DMS153 treated with DMSO at 0.1 percent for 48 hours (cell line): ENCODE measurements around the gene ATP5F1C.

Experiments
- DNase-seq: peaks from one replicate; lab custom pipeline; 2025; ENCODE audit not compliant: unreplicated experiment; lab: John Stamatoyannopoulos, UW

The ATP5F1C gene

DNA sequence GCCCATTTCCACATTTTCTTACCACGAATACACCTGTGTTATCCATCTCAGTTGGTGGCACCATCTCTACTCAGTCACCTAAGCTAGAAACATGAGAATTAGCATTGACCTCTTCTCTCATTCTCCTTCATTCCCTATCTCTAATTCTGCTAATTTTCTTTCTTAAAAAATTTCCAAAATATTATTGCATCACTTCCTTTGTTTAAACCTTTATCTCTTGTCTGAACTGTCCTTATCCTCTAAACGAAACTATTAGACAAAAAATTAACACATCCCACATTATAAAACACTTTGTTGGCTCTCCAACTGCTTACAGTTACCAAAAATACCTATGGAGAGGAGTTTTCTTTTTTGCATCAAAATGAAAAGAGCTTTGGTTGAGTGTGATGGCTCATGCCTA is 48.6 kb downstream of the ATP5F1C start:
- DNase-seq: no peak

DNA sequence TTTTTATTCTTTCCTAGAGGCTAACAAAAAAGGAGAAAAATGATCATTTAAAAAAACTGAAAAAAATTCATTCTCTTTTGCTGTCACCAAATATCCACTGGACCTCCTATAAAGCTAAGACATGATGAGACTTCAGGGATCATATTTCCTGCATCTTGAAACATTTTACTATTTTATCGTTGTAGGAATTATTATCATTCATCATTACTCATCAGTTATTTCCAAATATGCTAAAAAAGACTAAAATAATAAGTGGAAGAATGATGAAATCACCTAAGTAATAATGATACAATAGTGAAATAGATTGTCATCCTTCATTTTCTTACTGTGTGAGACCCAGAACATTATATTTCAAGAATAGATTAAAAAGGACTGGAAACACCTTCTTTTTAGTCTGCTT is 58.6 kb downstream of the ATP5F1C start:
- no peak for DNase-seq

DNA sequence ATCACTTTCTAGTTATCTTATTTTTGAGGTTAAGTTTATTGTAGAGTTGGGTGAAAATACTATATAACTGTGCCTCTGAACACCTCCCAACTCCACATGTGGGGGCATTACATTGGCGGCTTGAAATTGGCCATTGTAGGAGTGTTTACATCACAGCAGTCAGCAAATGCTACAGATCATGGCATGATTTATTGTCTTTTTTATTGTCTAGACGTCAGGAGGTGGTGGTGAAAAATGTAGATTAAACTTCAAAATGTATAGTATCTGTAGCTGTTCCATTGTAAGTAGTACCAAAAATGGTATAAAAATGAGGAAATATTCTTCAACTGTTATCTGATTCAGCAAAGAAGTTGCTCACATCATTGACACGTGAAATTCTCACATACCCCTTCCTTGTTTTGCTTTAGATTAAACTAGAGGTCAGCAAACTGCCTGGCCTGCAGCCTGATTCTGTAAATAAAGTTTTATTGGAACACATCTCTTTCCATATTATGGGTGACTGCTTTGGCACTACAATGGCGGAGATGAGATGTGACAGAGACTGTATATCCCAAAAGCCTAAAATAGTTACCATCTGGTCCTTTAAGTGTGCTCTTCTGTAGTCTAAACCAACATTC is 65.4 kb downstream of the ATP5F1C start:
- DNase-seq: no peak

- no peak for DNase-seq
Measured at GRCh38 chr10:7853890-7854289, 65.9 kb downstream of the ATP5F1C start.

DNA sequence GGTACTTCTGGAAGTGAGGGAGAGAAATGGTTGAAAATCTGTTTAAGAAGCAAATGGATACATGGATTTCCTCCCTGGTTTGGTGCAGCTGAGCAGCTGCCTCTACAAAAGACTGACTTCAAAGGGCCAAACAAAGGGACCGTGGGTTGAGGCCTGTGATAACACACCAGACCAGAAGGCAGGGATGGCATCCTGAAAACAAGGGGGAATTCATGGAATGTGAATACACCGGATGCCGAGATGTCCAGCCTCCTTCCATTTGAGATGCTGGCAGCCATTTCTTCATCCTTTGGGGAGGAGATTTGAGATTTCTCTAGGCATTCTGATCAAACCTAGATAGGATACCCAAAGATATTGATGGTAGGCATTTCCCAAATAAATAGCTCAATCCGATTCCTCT is 67.2 kb downstream of the ATP5F1C start:
- no peak for DNase-seq

DNA sequence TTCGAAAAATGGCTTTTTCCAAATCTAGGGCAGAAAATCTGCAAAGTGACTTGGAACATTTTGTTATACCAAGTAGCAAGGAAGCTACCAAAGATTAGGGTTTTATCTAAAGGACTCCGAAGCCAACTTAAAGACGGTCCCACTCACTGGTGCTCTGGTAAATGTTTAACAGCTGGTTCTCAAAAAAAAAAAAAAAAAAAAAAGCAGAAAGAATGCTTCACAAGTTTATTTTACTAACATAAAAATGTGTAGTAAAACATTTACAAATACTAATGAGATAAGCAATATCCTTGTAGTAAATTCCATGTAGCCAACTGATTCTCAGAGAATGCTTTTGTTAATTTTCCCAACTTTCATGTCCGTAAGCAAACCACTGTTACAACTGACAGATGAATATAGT is 68.7 kb downstream of the ATP5F1C start:
- no peak for DNase-seq

DNA sequence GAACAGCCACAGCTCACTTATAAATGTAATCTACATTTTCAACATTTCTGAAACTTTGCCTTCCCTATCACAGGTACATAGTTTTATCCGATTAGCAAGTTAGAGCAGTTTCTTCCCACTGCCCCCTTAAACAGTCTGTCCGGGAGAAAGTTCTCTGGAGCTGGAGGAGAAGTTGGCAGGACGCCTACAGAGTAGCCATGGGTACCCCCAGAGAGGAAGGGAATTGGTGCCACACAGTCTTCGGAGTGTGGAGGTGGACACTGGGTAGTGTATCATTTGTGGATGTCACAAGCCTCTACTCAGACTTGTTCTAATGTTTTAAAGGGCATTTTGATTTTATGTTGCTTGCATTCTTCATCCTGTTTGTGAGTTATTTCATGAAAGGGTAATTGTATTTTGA is 69.3 kb downstream of the ATP5F1C start:
- no peak for DNase-seq
